Measurements from ENCODE around the gene ZNF831. TPM values are rescaled to one million over a fixed set of nuclear protein-coding genes. Genes with fewer than 3 reads are reported as not detected.

The ZNF831 gene
- total RNA-seq, 1 donor, result not detected

- no peak for DNase-seq (ENCODE audit: low read depth)
- no peak for TF ChIP-seq CTCF (IDR thresholded peaks at IDR 0.05; ENCODE audit: insufficient read depth, low read depth, low read length)
- H3K4me3 ChIP-seq (ENCODE audit: low read depth, low read length), result no peak overlapping the region
Observed at GRCh38 chr20:59192533-59192896, 28.9 kb downstream of the ZNF831 start.

- no peak overlapping the region for H3K4me3 ChIP-seq (ENCODE audit: low read depth, low read length)
- no peak for DNase-seq (ENCODE audit: low read depth)
- TF ChIP-seq CTCF (IDR thresholded peaks at IDR 0.05; ENCODE audit: insufficient read depth, low read depth, low read length), result no peak
Observed at GRCh38 chr20:59193325-59193724, 29.7 kb downstream of the ZNF831 start.

GRCh38 chr20:59194023-59194935 is 30.7 kb downstream of the ZNF831 start:
- no peak for DNase-seq (ENCODE audit: low read depth)
- no peak overlapping the region for H3K4me3 ChIP-seq (ENCODE audit: low read depth, low read length)
- no peak for TF ChIP-seq CTCF (IDR thresholded peaks at IDR 0.05; ENCODE audit: insufficient read depth, low read depth, low read length)

GRCh38 chr20:59195316-59195993 is 31.8 kb downstream of the ZNF831 start:
- no peak overlapping the region for H3K4me3 ChIP-seq (ENCODE audit: low read depth, low read length)
- no peak for TF ChIP-seq CTCF (IDR thresholded peaks at IDR 0.05; ENCODE audit: insufficient read depth, low read depth, low read length)
- no peak for DNase-seq (ENCODE audit: low read depth)

- no peak for TF ChIP-seq CTCF (IDR thresholded peaks at IDR 0.05; ENCODE audit: insufficient read depth, low read depth, low read length)
- no peak overlapping the region for H3K4me3 ChIP-seq (ENCODE audit: low read depth, low read length)
- no peak for DNase-seq (ENCODE audit: low read depth)
Observed at GRCh38 chr20:59204165-59204894, 40.7 kb downstream of the ZNF831 start.

- no peak for TF ChIP-seq CTCF (IDR thresholded peaks at IDR 0.05; ENCODE audit: insufficient read depth, low read depth, low read length)
Observed at GRCh38 chr20:59205044-59205443, 41.4 kb downstream of the ZNF831 start.

More at GRCh38 chr20:59205044-59205443, 41.4 kb downstream of the ZNF831 start:
- no peak overlapping the region for H3K4me3 ChIP-seq (ENCODE audit: low read depth, low read length)
- no peak for DNase-seq (ENCODE audit: low read depth)

Data from fibroblast of villous mesenchyme (primary cell).